ENCODE measurements around the gene METTL17. TPM values are rescaled to one million over a fixed set of nuclear protein-coding genes. Genes with fewer than 3 reads are reported as not detected.
"Not testable (repeated sequence)": the region's sequence is repeated elsewhere in the genome, so short reads cannot be mapped to it uniquely, and the experiment has no call there.

METTL17 gene
- total RNA-seq, 1 donor from 2014 or later: 29.0 TPM

DNA sequence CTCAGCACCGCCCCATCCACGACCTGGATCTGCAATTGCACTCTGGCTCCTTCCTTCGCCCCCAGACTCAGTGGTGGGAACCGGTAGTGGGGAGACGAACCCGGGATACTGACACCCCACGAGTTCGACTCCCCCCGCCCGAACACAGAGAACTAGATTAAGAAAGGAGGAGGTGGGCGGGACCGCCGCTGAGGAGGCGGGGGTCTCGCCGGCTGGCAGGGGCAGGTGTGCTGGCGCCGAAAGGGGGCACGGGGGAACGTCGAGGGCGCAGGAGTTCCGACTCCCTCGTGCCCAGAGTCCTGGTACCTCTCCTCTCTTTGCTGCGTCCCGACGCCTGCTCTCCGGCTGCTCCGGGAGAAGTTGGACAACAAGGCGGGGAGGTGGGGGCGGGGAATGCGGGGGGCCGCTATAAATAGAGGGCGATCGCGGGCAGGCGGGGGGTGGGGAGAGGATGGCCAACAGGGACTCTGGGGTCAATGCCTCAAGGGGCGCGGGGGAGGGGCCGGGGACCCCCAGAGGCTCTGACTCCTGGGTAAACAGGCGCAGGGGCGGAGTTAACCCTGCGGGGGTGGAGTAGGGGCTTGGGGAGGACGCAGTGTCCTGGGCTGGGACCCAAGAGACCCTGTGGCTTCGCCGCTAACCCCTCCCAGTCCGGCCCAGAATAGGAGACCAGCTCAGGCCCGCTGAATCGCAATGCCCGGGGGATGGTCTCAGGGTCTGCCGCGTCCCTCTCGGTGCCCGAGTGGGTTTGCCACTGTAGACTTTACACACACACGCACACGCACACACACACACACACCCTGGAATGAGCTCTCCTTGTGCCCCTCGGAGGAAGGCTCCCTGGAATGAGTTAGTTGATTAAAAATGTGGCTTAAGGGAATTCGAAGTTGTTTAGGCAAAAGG lies 35.8 kb downstream of the METTL17 start:
- DNase-seq: peak; percentile 60

DNA sequence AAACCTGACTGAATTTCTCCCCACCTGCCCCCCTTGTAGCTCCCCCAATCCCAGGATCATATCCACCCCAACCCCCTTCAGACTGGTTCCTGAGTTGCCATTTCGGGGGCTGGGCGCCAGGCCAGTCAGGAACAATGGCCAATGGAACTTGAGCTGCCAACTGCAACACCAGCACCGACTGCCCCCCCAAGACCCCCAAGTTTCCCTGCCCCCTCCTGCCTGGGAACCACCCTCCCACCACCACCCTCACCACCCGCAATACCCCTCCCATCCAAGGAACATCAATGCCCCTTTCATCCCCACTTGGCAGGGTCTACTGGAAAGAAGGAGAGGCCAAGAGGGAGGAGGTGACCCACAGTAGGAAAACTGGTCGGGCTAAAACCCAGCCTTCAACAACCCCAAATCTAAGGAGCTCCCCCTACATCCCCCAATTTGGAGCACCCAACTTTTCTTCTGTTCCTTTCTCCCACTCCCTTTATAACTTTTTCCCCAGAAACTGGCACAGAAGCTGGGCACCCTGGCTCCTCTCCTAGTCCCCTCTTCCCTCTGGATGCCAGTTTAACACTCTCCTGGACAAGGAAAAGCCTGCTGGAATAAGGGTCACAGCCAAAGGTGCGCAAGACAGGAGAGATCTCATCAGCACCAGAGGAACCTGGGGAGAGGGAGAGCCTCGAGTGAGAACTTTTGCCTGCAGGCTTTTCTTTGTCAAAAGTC lies 36.7 kb downstream of the METTL17 start:
- DNase-seq: peak; percentile 67

DNA sequence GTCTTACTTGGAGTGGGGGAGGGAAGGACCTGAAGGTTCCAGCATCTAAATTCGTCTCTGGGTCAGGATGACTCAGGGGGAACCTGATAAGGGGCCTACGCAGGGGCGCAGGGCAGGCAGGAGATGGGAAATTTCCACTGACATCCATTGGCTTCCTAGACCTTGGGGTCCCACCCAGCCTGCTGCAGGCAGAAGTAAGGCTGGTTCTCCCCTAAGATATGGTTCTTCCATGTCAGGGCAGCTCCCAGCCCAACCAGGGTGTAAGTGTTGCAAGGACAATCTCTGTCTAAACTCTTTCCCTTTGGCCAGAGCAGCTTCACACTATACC lies 37.2 kb downstream of the METTL17 start:
- no peak for DNase-seq

DNA sequence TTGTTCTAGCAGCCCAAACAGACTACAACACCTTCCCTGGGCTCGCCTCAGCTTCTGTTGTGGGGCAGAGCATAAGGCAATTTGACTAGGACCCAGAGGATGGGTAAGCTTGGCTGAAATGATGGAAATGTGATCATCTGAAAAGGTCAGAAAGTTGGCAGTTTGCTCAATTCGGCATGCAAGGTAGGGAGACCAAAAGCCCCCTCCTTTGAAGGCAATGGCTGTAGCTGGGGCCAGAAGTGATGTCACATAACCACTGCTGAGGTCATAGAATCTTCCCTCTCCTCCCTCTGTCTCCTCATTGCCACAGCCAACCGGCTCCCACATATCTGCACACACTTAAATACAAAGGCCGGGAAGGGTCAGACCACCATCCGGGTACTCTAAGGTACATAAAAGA lies 40.1 kb downstream of the METTL17 start, which contains the start of gene TPPP2:
Gene TPPP2, plus strand, starts transcription at position 301 of the 400 bp plus-strand sequence. CDS start 365 bp downstream, outside the sequence.
- DNase-seq: no peak

DNA sequence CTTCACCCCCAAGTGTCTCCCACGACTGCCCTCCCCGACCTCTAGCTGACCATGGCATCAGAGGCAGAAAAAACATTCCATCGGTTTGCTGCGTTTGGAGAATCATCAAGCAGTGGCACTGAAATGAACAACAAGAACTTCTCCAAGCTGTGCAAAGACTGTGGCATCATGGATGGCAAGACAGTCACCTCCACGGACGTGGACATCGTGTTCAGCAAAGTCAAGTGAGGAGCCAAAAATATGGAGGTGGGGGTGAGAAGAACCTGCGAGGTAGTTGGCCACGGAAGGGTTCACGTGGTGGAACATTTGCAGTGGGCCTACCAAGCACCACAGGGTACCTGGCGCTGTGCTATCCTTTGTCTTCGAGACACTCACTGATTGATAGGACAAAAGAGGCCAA lies 40.8 kb downstream of the METTL17 start:
- no peak for DNase-seq

DNA sequence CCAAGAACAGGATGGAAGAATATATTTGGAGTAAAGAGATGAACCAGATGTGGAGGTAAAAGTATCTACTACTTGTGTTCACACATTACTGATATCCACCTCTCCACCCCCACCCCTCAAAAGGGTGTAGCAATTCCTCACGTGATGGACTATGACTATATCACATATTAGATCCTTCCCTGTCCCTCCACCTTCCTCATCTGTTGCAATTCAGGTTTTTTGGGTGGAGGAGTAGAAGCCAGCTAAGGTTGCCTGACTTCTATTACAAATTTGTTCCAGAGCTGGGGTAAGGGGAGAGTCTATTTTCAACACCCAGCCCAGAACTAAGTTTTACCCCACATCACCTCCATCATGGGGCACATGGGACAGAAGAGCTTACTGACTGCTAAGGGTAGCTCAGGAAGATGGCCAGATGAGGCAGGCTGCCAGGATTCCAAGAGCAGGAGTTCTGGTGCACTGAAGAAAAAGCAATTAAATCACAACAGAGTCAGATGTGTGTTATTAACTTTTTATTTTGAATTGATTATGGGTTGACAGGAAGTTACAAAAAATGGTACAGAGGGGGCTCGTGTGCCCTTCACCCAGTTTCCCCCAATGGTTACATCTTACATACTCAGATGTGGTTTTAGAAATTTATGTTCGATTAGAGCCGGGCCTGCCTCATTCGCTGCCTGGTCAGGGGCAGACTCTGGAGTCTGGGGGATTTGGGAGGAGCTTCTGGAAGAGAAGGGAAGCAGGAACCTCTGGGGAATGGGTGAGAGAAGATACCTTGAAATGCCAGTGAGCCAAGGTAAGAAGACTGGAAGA lies 42.7 kb downstream of the METTL17 start:
- no peak for DNase-seq

DNA sequence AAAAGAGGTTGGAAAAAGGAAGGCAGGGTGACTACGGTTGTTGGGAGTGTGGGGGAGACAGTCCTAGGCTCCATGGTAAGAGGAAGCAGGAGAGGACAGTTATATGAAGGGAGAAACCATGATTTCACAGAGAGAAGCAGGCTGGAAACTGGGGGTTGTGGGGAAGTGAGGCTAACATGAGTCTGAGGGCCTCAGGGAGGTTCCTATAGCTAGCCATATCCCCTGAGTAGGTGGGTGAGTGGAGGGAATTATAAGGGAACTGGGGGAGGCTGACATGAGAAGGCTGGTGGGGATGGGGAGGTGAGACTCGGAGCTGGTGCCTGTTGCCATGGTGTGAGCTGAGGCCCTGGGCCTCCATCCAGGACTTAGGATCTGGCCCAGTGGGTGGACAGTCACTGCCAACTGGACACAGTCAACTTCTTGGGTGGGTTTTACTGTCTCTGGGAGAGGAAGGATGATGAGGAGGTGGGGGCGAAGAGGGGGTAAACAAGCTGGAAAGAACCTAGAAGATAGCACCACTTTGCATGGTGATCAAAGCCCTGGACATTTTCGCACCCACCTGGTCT lies 43.4 kb downstream of the METTL17 start:
- DNase-seq: no peak

DNA sequence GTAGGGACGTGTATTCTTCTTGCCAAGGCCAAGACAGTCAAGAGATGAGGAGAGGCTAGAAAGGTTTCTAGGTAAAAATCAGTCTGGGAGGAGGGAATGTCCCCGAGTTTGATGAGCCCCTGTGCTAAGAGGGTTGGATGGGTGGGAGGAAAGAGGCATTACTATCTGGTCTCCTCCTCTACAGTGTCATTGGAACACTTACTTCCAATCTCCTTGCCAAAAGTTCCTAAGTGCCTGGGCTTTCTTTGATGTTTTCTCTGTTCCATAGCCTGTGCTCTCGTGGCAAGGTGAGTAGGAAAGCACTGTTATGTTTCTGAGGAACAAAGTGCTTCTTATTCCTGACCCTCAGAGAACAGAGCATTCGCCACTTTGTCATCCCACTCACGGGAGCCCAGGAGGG lies 44.9 kb downstream of the METTL17 start, which contains the start of gene RNASE13:
Gene RNASE13, minus strand, starts transcription at position 101 of the 400 bp plus-strand sequence. CDS start 519 bp downstream, outside the sequence.
- no peak for DNase-seq

DNA sequence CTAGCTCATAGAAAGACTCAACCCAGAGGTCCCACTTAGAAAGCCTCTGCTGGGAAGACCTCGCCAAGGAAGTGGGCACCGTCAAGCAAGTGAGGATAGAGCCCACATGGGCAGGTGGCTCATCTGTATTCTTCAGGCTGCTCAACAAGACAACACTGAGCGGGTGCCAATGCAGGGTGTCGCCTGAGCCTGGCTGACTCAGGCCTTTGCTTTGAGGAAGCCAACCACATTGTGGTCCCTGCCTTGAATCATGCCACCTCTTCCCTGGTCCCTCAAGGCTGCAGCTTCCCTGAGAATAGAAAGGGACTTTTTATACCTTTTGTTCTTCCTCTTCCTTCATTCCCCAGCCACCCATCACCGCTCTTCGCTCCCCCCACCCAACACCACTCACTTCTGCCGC lies 47.0 kb downstream of the METTL17 start:
- DNase-seq: no peak

DNA sequence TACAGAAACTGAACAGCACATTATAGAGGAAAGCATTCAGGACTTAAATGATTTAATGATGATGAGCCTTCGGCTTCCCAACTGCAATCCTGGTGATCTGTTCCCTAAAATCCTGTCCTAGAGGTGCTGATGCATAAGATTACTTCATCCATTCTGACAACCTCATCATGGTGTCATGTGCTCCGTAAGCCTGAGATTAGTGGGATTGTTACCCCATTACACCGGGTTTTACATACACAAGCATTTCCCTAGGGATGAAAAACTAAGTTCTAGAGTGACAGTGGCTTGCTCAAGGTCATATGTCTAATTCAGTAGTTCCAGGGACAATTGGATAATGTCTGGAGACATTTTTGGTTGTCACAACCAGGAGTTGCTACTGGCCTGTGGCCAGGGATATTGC lies 47.4 kb downstream of the METTL17 start:
- no peak for DNase-seq

DNA sequence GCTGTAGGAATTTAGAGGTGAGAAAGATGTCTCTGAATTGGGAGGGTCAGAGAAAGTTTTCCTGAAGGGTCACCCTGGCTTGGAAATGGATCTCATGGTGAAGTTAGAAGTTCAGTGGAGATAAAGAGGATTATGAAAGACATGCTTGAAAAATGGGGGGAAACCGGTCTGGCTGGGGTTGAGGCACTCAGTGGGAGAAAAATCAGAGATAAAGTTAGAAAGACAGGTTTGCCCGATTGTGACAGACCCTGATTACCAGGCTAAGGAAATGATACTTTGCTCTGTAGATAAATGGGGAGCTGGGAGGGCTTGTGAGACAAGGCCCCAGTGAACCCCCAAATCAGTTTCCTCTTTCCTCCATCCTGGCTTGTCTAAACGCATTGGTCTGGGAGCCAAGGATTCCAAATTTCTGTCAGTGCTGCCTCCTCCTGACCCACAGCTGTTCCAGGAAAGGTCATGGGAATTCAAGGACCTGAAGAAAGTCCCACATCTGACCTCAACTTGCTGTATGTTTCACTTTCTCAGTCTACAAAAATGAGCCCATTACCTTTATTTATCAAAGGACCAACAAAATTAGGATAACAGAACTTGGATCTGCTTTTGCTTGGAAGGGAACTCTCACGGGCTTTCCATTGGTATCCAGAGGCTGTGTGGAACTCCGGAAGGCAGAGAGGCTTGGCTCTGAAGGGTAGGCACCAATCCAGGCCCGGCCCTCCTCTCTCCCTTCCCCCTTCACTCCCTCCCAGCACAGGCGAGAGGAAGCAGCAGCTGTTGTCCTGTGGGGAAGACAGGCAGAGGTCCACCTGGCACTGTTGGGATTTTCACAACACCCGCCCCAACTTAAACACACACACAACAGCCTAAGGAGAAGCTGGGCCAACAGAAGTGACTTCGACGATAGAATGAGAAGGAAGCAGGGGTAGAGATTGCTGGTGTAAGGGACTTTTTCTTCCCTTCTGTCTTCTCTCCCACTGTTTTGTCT lies 49.0 kb downstream of the METTL17 start:
- peak; percentile 76 for DNase-seq

DNA sequence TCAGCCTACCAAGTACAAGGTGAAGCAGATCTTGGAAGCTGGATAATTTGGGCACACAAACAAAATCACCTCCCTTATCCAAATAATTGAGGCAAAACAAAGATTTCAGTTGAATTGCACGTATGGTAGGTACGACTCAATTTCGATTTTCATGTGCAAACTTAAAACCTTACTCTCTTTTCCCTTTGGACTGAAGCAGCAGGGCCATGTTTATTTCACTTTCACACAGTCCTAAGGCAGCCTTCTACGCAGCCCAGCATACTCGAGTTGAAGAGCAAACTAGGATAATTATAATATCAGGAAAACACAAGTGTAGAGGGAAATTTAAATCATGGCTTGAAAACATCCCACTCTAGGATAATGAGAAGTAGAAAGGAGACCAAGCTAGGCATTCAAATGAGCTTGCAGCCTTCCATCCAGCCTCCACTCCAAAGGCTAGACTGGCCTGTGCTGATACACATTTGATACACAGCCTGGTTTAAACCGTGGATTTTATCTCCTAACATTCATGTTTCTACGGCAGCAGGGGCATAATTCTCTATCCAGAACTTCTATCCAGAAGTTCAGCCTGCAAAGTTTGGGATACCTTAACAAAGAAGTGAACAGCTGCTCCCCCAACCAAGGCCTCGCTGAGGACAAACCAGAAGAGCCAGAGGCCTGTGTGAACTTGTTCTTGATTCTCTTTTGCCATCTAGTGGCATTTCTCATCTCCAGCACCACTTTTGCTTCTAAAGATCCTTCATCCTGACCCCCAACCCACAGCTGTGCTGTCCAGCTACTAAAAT lies 50.0 kb downstream of the METTL17 start:
- DNase-seq: no peak

DNA sequence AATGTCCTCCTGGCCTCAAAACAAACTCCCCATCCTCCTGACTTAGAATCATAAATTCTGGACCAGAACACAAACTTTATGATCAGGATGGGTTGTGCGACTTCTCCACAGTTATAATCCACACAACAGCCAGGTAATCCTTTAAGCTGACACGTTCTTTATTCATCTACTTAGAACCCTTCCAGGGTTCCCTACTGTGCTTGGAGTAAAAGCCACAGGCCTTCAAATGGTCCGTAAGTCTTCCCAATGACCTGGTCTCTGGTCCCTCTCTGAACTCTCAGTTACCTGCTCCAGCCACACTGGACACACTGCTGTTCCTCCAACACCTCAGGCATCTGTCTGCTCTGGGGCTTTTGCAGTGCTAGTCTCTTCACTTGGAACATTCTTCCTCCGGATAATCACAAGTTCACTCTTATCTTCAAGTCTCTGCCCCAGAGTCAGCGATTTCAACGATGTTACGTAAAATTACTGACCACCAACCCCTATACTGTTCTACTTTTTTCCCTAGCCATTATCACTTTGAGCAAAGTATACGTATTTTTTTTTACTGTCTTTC lies 50.7 kb downstream of the METTL17 start:
- DNase-seq: no peak

DNA sequence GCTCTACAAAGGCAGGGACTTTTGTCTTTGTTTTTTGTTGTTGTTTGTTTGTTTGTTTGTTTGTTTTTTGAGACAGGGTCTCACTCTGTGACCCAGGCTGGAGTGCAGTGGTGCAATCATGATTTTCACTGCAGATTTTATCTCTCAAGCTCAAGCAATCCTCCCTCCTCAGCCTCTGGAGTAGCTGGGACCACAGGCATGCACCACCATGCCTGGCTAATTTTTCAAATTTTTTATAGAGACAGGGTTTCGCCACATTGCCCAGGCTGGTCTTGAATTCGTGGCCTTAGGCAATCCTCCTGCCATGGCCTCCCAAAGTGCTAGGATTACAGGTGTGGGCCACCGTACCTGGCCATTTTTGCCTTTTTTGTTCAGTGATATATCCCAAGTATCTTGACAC lies 51.2 kb downstream of the METTL17 start:
- not testable (repeated sequence) for DNase-seq

DNA sequence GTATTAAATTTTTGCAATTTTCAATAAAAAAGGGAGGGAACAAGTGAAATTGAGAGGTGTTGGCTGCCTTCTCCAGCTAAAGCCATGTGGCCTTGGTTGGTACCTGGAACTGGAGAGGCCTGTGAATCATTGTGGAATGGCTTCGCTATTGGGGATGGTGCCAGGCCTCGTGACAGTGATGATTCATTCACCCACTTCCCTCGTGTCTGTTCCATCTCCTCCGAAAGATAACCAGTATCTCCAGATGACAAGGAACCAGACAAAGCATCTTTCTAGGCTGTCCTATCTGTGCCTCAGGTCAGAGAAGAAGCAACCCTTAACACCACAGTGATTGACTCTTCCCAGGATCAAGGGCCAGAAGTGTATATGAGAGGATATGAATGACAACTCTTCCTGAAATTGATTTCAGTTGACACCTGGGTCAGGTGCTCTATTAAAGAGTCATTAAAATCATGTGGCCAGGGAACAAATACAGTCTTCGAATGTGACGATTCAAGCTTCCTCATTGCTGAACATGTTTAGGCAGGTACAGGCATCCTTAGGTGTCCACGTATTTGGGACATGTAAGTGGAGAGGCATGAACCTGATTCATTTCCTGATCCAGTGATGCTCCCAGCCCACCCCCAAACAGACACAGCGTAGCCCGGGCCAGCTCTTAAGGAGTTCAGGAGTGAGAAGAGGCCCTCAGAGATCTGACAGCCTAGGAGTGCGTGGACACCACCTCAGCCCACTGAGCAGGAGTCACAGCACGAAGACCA lies 52.1 kb downstream of the METTL17 start, which contains the start of gene RNASE7:
Gene RNASE7, plus strand, starts transcription at position 687 of the 758 bp plus-strand sequence. CDS start 631 bp downstream, outside the sequence.
- DNase-seq: peak; percentile 5

DNA sequence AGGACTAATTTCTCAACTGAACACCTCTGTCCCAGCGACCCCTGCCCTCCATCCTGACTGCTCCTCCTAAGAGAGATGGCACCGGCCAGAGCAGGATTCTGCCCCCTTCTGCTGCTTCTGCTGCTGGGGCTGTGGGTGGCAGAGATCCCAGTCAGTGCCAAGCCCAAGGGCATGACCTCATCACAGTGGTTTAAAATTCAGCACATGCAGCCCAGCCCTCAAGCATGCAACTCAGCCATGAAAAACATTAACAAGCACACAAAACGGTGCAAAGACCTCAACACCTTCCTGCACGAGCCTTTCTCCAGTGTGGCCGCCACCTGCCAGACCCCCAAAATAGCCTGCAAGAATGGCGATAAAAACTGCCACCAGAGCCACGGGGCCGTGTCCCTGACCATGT lies 53.1 kb downstream of the METTL17 start:
- DNase-seq: peak; percentile 27

DNA sequence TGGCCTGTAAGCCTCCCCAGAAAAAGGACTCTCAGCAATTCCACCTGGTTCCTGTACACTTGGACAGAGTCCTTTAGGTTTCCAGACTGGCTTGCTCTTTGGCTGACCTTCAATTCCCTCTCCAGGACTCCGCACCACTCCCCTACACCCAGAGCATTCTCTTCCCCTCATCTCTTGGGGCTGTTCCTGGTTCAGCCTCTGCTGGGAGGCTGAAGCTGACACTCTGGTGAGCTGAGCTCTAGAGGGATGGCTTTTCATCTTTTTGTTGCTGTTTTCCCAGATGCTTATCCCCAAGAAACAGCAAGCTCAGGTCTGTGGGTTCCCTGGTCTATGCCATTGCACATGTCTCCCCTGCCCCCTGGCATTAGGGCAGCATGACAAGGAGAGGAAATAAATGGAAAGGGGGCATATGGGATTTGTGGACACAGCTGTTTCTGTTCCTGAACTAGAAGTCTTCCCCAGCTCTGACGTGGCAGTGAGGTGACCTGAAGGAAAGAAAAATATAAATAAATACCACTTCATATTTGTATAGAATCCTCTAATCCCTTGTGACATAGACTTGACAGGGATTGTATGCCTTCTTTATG lies 53.7 kb downstream of the METTL17 start:
- no peak for DNase-seq

DNA sequence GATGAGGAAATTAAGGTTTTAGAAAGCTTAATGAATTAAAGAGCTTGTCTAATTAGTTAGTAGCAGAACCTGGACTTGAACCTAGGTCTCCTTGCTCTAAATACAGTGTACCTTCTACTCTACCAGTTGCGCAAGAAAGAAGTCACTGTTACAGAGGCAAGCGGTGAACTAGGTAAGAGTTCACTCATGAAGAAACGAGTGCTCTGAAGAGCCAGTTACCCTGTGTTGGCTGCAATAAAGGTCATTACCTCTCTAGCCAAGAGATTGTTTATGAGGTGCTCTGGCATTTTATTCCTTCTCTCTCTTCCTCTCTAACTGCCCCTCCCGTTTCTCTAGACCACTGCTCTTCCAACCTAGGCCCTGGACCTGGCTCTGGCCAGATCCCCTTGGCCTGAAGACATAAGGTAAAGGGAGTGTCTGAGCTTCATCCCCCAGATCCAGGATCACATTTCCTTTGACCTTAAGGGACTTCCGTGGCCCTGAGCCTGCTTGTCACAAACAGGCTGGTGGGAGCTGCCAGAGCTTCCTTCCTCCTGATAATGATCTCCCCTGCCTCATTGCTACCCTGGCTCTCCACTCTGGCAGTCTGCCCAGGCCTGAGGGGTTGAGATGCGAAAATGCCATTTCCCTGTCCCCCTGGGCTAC lies 54.3 kb downstream of the METTL17 start:
- no peak for DNase-seq

Data from occipital lobe (tissue), 2 donors.